SK-N-SH (cell line): Measurements from ENCODE around the gene SAMM50. TPM values are rescaled to one million over a fixed set of nuclear protein-coding genes. Genes with fewer than 3 reads are reported as not detected.

ENCODE experiments used
- CTCF ChIA-PET: fragments of 300-600, 350-600 bp; formaldehyde crosslinking; extraction: SDS; loops from one replicate; lab custom pipeline; 2021; lab: Yijun Ruan, JAX
- POLR2A ChIA-PET: fragments of 350-600 bp; sonication (Branson Sonifier 250); formaldehyde crosslinking; extraction: SDS; loops from one replicate; lab custom pipeline; 2020; ENCODE audit warnings: antibody characterized with exemption, inconsistent platforms; lab: Yijun Ruan, JAX
- DNase-seq: peaks from one replicate; pipeline ENCODE4 v3.0.0; 2012
- H2AFZ ChIP-seq: fragments of 200-600 bp; sonication (generic); 2 replicates; pipeline ENCODE4 v1.8.1; 2016; ENCODE audit warnings: antibody characterized with exemption, mild to moderate bottlenecking, low read depth
- H3F3A ChIP-seq: fragments of 200-600 bp; sonication (generic); replicated peaks from 2 replicates; pipeline ENCODE3; 2016; ENCODE audit warnings: antibody characterized with exemption, mild to moderate bottlenecking; ENCODE audit not compliant: insufficient read depth
- H3K27ac ChIP-seq, 2 experiments: fragments of 200-500 bp in 1 of 2; fragments of 200-600 bp in 1 of 2; sonication (Bioruptor generic) in 1 of 2; sonication (generic), shearing (Covaris generic) in 1 of 2; 2 replicates each; pipeline versions ENCODE4 v1.5.1 to v1.6.1; 2014 to 2016; ENCODE audit warnings: low read depth in 2 of 2, inconsistent platforms in 1 of 2, low read length in 1 of 2, mild to moderate bottlenecking in 1 of 2, mixed read lengths in 1 of 2
- H3K27me3 ChIP-seq: fragments of 200-600 bp; sonication (generic), shearing (Covaris generic); 2 replicates; pipeline ENCODE4 v1.6.1; 2016; ENCODE audit warnings: mixed run types; ENCODE audit not compliant: insufficient read depth
- H3K36me3 ChIP-seq, 2 experiments: fragments of 200-500 bp in 1 of 2; fragments of 200-600 bp in 1 of 2; sonication (Bioruptor generic) in 1 of 2; sonication (generic) in 1 of 2; replicated peaks in 1 of 2; 2 replicates each; pipeline versions ENCODE3 to v1.5.1; 2014 to 2016; ENCODE audit warnings: low read length in 1 of 2, mild to moderate bottlenecking in 1 of 2; ENCODE audit not compliant: insufficient read depth in 2 of 2, control insufficient read depth in 1 of 2
- H3K4me1 ChIP-seq, 2 experiments: fragments of 200-500 bp in 1 of 2; fragments of 200-600 bp in 1 of 2; sonication (Bioruptor generic) in 1 of 2; sonication (generic), shearing (Covaris generic) in 1 of 2; 2 replicates each; pipeline versions ENCODE4 v1.5.1 to v1.6.1; 2014 to 2016; ENCODE audit warnings: low read depth in 1 of 2, low read length in 1 of 2, mixed run types in 1 of 2; ENCODE audit not compliant: insufficient read depth in 2 of 2, control insufficient read depth in 1 of 2
- H3K4me2 ChIP-seq: fragments of 200-600 bp; sonication (generic), shearing (Covaris generic); 2 replicates; pipeline ENCODE4 v1.6.1; 2017; ENCODE audit warnings: mixed run types
- H3K4me3 ChIP-seq, 2 experiments: fragments of 200-500 bp in 1 of 2; fragments of 200-600 bp in 1 of 2; sonication (Bioruptor generic) in 1 of 2; sonication (generic), shearing (Covaris generic) in 1 of 2; 2 replicates each; pipeline versions ENCODE4 v1.5.1 to v1.8.1; 2014 to 2016; ENCODE audit warnings: low read depth in 2 of 2, inconsistent platforms in 1 of 2, low read length in 1 of 2, mild to moderate bottlenecking in 1 of 2, mixed read lengths in 1 of 2, moderate library complexity in 1 of 2
- H3K79me2 ChIP-seq: fragments of 200-600 bp; sonication (generic); 2 replicates; pipeline ENCODE4 v1.8.1; 2017; ENCODE audit warnings: mild to moderate bottlenecking; ENCODE audit not compliant: insufficient read depth
- H3K9ac ChIP-seq: fragments of 200-600 bp; sonication (generic); 2 replicates; pipeline ENCODE4 v1.6.1; 2017; ENCODE audit warnings: mixed run types
- H3K9me2 ChIP-seq: fragments of 200-600 bp; sonication (generic); 2 replicates; pipeline ENCODE4 v1.6.1; 2017; ENCODE audit warnings: mixed run types
- H3K9me3 ChIP-seq: fragments of 200-600 bp; sonication (generic); 2 replicates; pipeline ENCODE4 v1.6.1; 2017; ENCODE audit warnings: mixed run types, mild to moderate bottlenecking, moderate library complexity
- H4K20me1 ChIP-seq: fragments of 200-600 bp; sonication (generic); 2 replicates; pipeline ENCODE4 v1.6.1; 2017; ENCODE audit warnings: mild to moderate bottlenecking, mixed run types; ENCODE audit not compliant: insufficient read depth
- ELF1 ChIP-seq: IDR thresholded peaks from 2 replicates; pipeline ENCODE4 v1.4.0; 2012
- EZH2phosphoT487 ChIP-seq: fragments of 200-600 bp; sonication (generic); IDR thresholded peaks from 2 replicates; pipeline ENCODE4 v1.6.1; 2017; ENCODE audit warnings: low read depth, mixed run types, mild to moderate bottlenecking, antibody characterized with exemption, moderate library complexity, borderline replicate concordance
- FOSL2 ChIP-seq: IDR thresholded peaks from 2 replicates; pipeline ENCODE4 v1.4.0; 2012; ENCODE audit warnings: low read depth, mild to moderate bottlenecking, moderate library complexity, borderline replicate concordance
- GABPA ChIP-seq: IDR thresholded peaks from 2 replicates; pipeline ENCODE4 v1.4.0; 2012; ENCODE audit warnings: low read depth, mild to moderate bottlenecking
- GATA2 ChIP-seq: sonication (generic); formaldehyde crosslinking; IDR thresholded peaks from 2 replicates; pipeline ENCODE4 v1.5.0; 2020; ENCODE audit warnings: mild to moderate bottlenecking, missing genetic modification reagents
- JUND ChIP-seq: IDR thresholded peaks from 2 replicates; pipeline ENCODE4 v1.4.0; 2012
- MEF2A ChIP-seq: IDR thresholded peaks from 2 replicates; pipeline ENCODE4 v1.4.0; 2012; ENCODE audit warnings: low read depth, borderline replicate concordance
- POLR2AphosphoS5 ChIP-seq: IDR thresholded peaks from 2 replicates; pipeline ENCODE4 v1.6.1; 2012; ENCODE audit warnings: low read depth, low read length
- RAD21 ChIP-seq: IDR thresholded peaks from 2 replicates; pipeline ENCODE4 v1.6.1; 2012; ENCODE audit warnings: mild to moderate bottlenecking, low read length
- RCOR1 ChIP-seq: fragments of 150-350 bp; IDR thresholded peaks from 2 replicates; pipeline ENCODE4 v1.6.1; 2017; ENCODE audit warnings: antibody characterized with exemption, low read length
- TAF1 ChIP-seq: IDR thresholded peaks from 2 replicates; pipeline ENCODE4 v1.6.1; 2012; ENCODE audit warnings: low read depth, mild to moderate bottlenecking, low read length, moderate library complexity, borderline replicate concordance
- TEAD4 ChIP-seq: IDR thresholded peaks from 2 replicates; pipeline ENCODE4 v1.4.0; 2012; ENCODE audit warnings: mild to moderate bottlenecking, borderline replicate concordance; ENCODE audit not compliant: insufficient read depth
- WGBS: methylation state at CpG from one replicate; pipeline ENCODE4 v1.1.6; 2017; ENCODE audit warnings: low lambda C conversion rate; 5-methylcytosine and 5-hydroxymethylcytosine counted together
- polyA plus RNA-seq, 3 experiments: library from polyadenylated mRNA; depleted of rRNA; stranded (reverse); fragments of >200 nt; gene quantifications; 2 replicates each; pipeline ENCODE4 v1.2.3, GENCODE V29; 2012
- TF ChIP-seq, protein P1 (sequence below): fragments of 150-350 bp; IDR thresholded peaks from 2 replicates; pipeline ENCODE4 v1.6.1; 2016; ENCODE audit warnings: mild to moderate bottlenecking, low read depth, low read length
- TF ChIP-seq, protein P2 (sequence below): IDR thresholded peaks from 2 replicates; pipeline ENCODE4 v1.4.0; 2012; ENCODE audit warnings: low read depth
- TF ChIP-seq, protein P3 (sequence below): IDR thresholded peaks from 2 replicates; pipeline ENCODE4; 2012
- TF ChIP-seq, protein P4 (sequence below): fragments of 200-600 bp; sonication (generic); IDR thresholded peaks from 2 replicates; pipeline ENCODE4 v1.6.1; 2017; ENCODE audit warnings: antibody characterized with exemption, mild to moderate bottlenecking, moderate library complexity
- TF ChIP-seq, protein P5 (sequence below): IDR thresholded peaks from 2 replicates; pipeline ENCODE4 v1.4.0; 2012; ENCODE audit warnings: low read depth, borderline replicate concordance

Gene SAMM50
- polyA plus RNA-seq, 1 of the 3 experiments (the other 2 are of a cell fraction) = 49.6 TPM

DNA sequence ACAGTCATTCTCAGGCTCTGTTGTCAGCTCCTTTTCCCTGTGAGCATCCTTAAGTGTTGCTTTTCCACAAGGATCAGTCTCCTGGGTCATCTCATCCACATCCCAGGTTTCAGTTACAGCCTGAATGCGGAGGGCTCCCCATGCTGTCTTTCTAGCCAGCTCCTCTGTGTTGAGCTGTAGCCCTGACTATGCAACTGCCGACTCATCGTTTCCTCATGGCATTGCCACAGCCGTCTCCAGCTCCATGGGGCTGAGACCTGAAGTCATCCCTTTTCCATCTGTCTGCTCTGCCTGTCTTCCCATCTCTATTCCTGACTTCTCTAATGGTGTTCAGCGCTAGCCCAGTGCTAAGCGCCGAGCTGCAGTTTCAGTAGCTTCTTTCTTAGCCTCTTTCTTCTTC, 11.8 kb downstream of the SAMM50 start:
- H3K4me2 ChIP-seq = no peak overlapping the region
- H3K27me3 ChIP-seq = no peaks in the 10 kb centered on the region
- H3K27ac ChIP-seq = no peak overlapping the region
- no peak overlapping the region for H3K9ac ChIP-seq
- no peaks in the 10 kb centered on the region for H3K9me3 ChIP-seq
- no peaks in the 10 kb centered on the region for H3K9me2 ChIP-seq
- no peak overlapping the region for H2AFZ ChIP-seq
- DNase-seq = no peak
- 93% methylated on average over 7 of the region's 7 CpGs for WGBS
- no peak overlapping the region for H3K4me3 ChIP-seq
- no peaks in the 10 kb centered on the region for H3F3A ChIP-seq
- H3K4me1 ChIP-seq = no peaks in the 10 kb centered on the region
- no peak for TF ChIP-seq MEF2A
- no peak for TF ChIP-seq JUND
- H3K36me3 ChIP-seq = peaks cover 35 to 57% of the 10 kb centered on the region in 2 experiments
- ChIA-PET CTCF (no interaction called here), POLR2A (no interaction called here)
- H4K20me1 ChIP-seq = 0 out of 2 replicates have a peak, but pooled peaks cover 7% of the 10 kb centered on the region
- peaks cover 4% of the 10 kb centered on the region; the same call in 1 of the 2 replicates for H3K79me2 ChIP-seq

DNA sequence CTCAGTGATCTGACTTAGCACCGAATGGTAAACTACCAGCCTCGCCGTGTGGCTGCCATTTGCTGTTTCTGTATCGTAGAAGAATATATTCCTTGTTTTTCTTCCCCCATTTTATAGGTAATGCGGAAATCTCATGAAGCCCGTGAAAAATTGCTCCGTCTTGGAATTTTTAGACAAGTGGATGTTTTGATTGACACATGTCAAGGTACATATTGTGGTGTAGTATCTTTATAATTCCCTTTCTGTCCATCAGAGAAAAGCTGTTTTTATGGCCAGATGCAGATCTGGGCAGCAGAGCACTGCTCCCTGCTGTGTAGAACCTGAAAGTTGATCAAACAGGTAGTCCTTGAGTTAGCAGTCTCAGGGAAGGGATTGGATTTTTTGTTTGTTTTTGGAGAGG, 13.4 kb downstream of the SAMM50 start:
- no peaks in the 10 kb centered on the region for H3K9me2 ChIP-seq
- H3K9me3 ChIP-seq = no peaks in the 10 kb centered on the region
- no peaks in the 10 kb centered on the region for H3F3A ChIP-seq
- TF ChIP-seq GATA2 (no peak), TAF1 (no peak), GABPA (no peak)
- no peak overlapping the region for H3K27ac ChIP-seq
- CTCF ChIA-PET = no interaction called here
- POLR2A ChIA-PET = no interaction called here
- no peaks in the 10 kb centered on the region for H3K4me1 ChIP-seq
- no peak for DNase-seq
- no peak overlapping the region for H3K4me3 ChIP-seq
- H3K27me3 ChIP-seq = no peaks in the 10 kb centered on the region
- H4K20me1 ChIP-seq = 0 out of 2 replicates have a peak, but pooled peaks cover 7% of the 10 kb centered on the region
- no peaks in the 10 kb centered on the region for H3K79me2 ChIP-seq
- WGBS = 97% methylated on average over 7 of the region's 7 CpGs
- no peak overlapping the region for H3K4me2 ChIP-seq
- H3K9ac ChIP-seq = no peak overlapping the region
- H2AFZ ChIP-seq = no peak overlapping the region
- peaks cover 33 to 72% of the 10 kb centered on the region in 2 experiments for H3K36me3 ChIP-seq

DNA sequence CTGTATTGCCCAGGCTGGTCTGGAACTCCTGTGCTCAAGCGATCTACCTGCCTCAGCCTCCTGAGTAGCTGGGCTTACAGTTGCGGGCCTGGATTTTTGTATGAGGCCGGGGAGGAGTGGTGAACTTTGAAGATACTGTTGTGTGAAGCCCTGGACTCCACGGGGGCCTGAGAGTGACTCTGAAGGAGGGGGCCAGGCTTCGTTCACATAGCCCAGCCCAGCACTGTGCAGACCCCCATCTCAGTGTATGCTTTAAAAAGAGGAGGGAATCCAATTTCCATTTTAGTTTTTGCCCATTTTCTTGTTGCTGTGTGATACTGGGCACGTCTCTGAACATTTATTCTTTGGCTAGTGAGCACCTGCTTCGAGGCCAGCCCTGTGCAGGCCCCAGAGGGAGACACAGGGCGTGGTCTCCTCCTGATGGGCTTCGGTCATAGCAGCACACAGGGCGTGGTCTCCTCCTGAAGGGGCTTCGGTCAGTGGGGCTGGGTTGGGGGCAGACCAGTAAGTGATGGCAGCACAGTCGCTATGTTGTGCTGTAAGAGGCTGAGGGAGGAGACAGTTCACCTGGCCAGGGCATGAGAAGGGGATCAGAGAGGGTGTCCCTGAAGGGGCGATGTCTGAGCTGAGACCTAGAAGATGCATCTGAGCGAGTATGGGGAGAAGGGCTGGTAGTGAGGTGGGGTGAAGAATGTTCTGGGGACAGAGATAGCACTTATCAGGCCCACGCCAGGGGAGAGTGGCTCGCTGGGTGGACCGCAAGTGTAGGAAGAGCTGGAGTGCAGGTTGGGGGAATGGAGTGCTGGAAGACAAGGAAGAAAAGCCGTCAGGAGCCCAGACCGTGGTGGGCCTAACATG, 14.0 kb downstream of the SAMM50 start:
- ChIA-PET CTCF (no interaction called here), POLR2A (no interaction called here)
- H3K4me3 ChIP-seq = no peak overlapping the region
- H3F3A ChIP-seq = no peaks in the 10 kb centered on the region
- no peaks in the 10 kb centered on the region for H3K79me2 ChIP-seq
- no peak for DNase-seq
- no peak overlapping the region for H3K9ac ChIP-seq
- H3K9me2 ChIP-seq = no peaks in the 10 kb centered on the region
- H4K20me1 ChIP-seq = 0 out of 2 replicates have a peak, but pooled peaks cover 7% of the 10 kb centered on the region
- H3K9me3 ChIP-seq = no peaks in the 10 kb centered on the region
- H2AFZ ChIP-seq = no peak overlapping the region
- TF ChIP-seq, protein P1, sequence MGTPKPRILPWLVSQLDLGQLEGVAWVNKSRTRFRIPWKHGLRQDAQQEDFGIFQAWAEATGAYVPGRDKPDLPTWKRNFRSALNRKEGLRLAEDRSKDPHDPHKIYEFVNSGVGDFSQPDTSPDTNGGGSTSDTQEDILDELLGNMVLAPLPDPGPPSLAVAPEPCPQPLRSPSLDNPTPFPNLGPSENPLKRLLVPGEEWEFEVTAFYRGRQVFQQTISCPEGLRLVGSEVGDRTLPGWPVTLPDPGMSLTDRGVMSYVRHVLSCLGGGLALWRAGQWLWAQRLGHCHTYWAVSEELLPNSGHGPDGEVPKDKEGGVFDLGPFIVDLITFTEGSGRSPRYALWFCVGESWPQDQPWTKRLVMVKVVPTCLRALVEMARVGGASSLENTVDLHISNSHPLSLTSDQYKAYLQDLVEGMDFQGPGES = no peak
- TF ChIP-seq RAD21 (no peak), TEAD4 (no peak), POLR2AphosphoS5 (no peak), FOSL2 (no peak), JUND (no peak), EZH2phosphoT487 (no peak), GATA2 (no peak), RCOR1 (no peak), ELF1 (no peak)
- TF ChIP-seq, protein P2, sequence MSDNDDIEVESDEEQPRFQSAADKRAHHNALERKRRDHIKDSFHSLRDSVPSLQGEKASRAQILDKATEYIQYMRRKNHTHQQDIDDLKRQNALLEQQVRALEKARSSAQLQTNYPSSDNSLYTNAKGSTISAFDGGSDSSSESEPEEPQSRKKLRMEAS = no peak
- TF ChIP-seq, protein P3, sequence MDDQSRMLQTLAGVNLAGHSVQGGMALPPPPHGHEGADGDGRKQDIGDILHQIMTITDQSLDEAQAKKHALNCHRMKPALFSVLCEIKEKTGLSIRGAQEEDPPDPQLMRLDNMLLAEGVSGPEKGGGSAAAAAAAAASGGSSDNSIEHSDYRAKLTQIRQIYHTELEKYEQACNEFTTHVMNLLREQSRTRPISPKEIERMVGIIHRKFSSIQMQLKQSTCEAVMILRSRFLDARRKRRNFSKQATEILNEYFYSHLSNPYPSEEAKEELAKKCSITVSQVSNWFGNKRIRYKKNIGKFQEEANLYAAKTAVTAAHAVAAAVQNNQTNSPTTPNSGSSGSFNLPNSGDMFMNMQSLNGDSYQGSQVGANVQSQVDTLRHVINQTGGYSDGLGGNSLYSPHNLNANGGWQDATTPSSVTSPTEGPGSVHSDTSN = no peak
- TF ChIP-seq, protein P4, sequence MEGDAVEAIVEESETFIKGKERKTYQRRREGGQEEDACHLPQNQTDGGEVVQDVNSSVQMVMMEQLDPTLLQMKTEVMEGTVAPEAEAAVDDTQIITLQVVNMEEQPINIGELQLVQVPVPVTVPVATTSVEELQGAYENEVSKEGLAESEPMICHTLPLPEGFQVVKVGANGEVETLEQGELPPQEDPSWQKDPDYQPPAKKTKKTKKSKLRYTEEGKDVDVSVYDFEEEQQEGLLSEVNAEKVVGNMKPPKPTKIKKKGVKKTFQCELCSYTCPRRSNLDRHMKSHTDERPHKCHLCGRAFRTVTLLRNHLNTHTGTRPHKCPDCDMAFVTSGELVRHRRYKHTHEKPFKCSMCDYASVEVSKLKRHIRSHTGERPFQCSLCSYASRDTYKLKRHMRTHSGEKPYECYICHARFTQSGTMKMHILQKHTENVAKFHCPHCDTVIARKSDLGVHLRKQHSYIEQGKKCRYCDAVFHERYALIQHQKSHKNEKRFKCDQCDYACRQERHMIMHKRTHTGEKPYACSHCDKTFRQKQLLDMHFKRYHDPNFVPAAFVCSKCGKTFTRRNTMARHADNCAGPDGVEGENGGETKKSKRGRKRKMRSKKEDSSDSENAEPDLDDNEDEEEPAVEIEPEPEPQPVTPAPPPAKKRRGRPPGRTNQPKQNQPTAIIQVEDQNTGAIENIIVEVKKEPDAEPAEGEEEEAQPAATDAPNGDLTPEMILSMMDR = no peak
- TF ChIP-seq, protein P5, sequence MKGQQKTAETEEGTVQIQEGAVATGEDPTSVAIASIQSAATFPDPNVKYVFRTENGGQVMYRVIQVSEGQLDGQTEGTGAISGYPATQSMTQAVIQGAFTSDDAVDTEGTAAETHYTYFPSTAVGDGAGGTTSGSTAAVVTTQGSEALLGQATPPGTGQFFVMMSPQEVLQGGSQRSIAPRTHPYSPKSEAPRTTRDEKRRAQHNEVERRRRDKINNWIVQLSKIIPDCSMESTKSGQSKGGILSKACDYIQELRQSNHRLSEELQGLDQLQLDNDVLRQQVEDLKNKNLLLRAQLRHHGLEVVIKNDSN = no peak
- no peaks in the 10 kb centered on the region for H3K27me3 ChIP-seq
- no peak overlapping the region for H3K4me2 ChIP-seq
- H3K27ac ChIP-seq = no peak overlapping the region
- WGBS = 89% methylated on average over 19 of the region's 19 CpGs
- H3K4me1 ChIP-seq = no peaks in the 10 kb centered on the region
- peaks cover 28 to 72% of the 10 kb centered on the region in 2 experiments for H3K36me3 ChIP-seq
